Osteocyte (in vitro differentiated cells): ENCODE results near the gene ATP10B. TPM values are rescaled to one million over a fixed set of nuclear protein-coding genes. Genes with fewer than 3 reads are reported as not detected.

Experiments used
- DNase-seq: peaks from one replicate; pipeline ENCODE4 v3.0.0; 2021; ENCODE audit warnings: mixed read lengths; ENCODE audit not compliant: unreplicated experiment; ENCODE audit errors: extremely low spot score
- H3K27ac Mint-ChIP-seq: one replicate; pipeline ENCODE4 v1.8.0; 2021; ENCODE audit warnings: mild to moderate bottlenecking, mixed read lengths; ENCODE audit not compliant: unreplicated experiment
- H3K27me3 Mint-ChIP-seq: one replicate; pipeline ENCODE4 v1.8.0; 2021; ENCODE audit warnings: mixed read lengths; ENCODE audit not compliant: unreplicated experiment
- H3K36me3 Mint-ChIP-seq: one replicate; pipeline ENCODE4 v1.8.0; 2021; ENCODE audit warnings: mixed read lengths; ENCODE audit not compliant: unreplicated experiment
- H3K4me1 Mint-ChIP-seq: one replicate; pipeline ENCODE4 v1.8.0; 2021; ENCODE audit warnings: mixed read lengths; ENCODE audit not compliant: unreplicated experiment
- H3K4me3 Mint-ChIP-seq: one replicate; pipeline ENCODE4 v1.8.0; 2021; ENCODE audit warnings: mild to moderate bottlenecking, moderate library complexity, mixed read lengths; ENCODE audit not compliant: unreplicated experiment
- H3K9me3 Mint-ChIP-seq: one replicate; pipeline ENCODE4 v1.8.0; 2021; ENCODE audit warnings: mixed read lengths; ENCODE audit not compliant: unreplicated experiment
- total RNA-seq: library from RNA; stranded (reverse); gene quantifications from 2 replicates; pipeline ENCODE4 v1.2.1, GENCODE V29; 2021
- TF ChIP-seq, protein P1 (sequence below): fragments of 200-600 bp; sonication (generic); IDR thresholded peaks from 2 replicates; pipeline ENCODE4 v1.5.0; 2021; ENCODE audit warnings: antibody characterized with exemption, mild to moderate bottlenecking, moderate library complexity

ATP10B gene
- total RNA-seq, 1 donor from 2014 or later: not detected

DNA sequence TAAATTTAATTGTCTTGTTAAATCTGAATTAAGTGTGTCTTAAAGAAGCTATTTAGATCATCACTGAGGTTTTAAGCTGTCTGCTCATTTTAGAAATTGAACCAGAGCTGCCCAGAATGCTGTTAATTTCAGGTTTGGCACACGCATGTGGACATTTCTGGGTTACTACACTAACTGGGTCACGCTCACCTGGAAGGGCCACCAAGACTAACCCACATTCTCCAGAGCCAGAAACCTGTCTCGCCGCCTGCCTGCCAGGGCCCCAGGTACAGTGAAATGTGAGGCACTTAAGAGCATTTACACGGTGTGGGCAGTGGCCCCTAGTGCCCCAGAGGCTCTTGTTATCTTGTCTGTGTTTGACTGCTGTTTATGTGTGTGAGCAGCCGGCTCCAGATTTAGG is 46.6 kb downstream of the ATP10B start:
- DNase-seq: no peak
- Mint-ChIP-seq H3K27ac (no peak overlapping the region), H3K4me1 (no peaks in the 10 kb centered on the region), H3K27me3 (no peaks in the 10 kb centered on the region), H3K9me3 (no peaks in the 10 kb centered on the region), H3K36me3 (no peaks in the 10 kb centered on the region), H3K4me3 (no peak overlapping the region)
- TF ChIP-seq, protein P1, sequence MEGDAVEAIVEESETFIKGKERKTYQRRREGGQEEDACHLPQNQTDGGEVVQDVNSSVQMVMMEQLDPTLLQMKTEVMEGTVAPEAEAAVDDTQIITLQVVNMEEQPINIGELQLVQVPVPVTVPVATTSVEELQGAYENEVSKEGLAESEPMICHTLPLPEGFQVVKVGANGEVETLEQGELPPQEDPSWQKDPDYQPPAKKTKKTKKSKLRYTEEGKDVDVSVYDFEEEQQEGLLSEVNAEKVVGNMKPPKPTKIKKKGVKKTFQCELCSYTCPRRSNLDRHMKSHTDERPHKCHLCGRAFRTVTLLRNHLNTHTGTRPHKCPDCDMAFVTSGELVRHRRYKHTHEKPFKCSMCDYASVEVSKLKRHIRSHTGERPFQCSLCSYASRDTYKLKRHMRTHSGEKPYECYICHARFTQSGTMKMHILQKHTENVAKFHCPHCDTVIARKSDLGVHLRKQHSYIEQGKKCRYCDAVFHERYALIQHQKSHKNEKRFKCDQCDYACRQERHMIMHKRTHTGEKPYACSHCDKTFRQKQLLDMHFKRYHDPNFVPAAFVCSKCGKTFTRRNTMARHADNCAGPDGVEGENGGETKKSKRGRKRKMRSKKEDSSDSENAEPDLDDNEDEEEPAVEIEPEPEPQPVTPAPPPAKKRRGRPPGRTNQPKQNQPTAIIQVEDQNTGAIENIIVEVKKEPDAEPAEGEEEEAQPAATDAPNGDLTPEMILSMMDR: no peak

DNA sequence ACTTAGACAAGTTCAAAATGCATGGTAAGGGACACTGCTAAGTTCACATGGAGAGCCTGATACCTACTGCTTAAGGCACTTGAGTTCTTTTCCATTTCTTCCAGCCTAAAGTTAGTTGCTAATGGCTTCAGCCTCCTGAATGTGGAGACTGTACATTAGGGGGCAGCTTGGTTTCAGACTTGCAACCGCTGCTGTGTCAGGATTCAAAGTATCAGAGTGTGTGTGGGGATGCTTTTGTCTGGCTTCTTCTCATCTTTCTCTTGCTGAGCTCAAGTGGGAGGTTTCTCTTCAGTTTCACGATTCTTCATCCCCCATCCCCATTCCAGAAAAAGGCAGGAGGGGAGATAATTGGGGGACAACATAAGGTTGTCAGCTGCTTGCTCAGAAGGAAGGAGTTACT is 49.4 kb downstream of the ATP10B start:
- Mint-ChIP-seq H3K4me3 (no peak overlapping the region), H3K36me3 (no peaks in the 10 kb centered on the region), H3K9me3 (no peaks in the 10 kb centered on the region), H3K27me3 (no peaks in the 10 kb centered on the region), H3K4me1 (no peaks in the 10 kb centered on the region), H3K27ac (no peak overlapping the region)
- TF ChIP-seq, protein P1: no peak
- no peak for DNase-seq

DNA sequence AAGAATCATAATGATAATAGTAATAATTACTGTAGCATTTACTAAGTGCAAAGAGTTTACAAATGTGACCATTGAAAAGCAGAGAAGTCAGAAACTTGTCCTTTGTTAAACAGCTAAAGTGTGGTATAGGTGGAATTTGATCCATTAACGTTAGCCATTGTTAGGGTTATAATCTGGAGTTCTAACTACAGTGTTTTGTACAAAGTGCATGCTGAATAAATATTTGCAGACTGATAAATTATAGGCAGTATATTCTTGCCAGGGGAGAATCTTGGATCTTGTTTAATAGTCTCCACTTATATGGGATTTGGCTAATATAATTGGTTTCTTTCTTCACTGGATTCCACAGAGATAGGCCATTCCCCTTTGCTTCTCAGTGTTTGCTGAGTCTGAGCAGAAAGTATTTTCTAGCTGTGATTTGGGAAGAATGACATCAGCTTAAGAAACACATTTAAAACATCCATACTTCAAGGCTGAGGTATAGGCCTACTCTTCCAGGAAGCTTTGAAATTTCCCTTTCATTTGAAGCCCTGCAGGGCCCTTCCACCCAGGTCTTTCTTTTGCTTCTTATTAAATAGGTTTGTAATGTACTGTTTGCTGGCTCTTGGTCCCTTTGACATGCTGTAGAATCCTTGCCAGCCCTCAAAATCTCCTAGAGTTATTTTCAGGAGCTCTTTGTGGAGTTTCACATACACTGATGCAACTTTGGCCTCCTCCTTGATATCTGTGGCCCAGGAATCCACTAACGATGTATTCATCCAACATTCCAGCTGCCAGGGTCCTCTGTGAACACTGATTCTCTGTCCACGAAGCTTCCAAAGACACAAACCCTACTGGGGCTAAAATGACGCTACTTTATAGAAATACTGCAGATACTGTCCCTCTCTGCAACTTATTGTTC is 51.4 kb downstream of the ATP10B start:
- Mint-ChIP-seq H3K27me3 (no peaks in the 10 kb centered on the region), H3K4me1 (no peaks in the 10 kb centered on the region), H3K9me3 (no peaks in the 10 kb centered on the region), H3K36me3 (no peaks in the 10 kb centered on the region), H3K4me3 (no peak overlapping the region), H3K27ac (no peak overlapping the region)
- TF ChIP-seq, protein P1: no peak
- no peak for DNase-seq

DNA sequence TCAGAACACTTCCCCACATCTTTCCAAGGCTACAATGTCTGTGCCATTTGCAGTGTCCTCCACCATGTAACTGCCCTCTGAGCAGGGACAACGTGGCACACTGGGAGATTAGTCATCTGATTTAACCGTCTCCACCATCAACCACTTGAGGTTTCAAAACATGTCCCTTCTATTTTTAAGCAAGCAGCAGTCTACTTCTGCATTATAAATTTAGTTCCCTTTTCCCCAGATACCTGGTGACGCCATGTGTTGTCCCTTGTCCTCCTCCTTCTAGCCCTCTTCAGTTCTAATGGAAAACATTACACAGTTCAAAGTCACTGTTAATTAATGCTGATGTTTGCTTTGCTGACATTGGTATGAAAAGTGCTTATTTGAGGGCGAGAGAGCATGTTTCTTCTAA is 52.8 kb downstream of the ATP10B start:
- Mint-ChIP-seq H3K4me1 (no peaks in the 10 kb centered on the region), H3K9me3 (no peaks in the 10 kb centered on the region), H3K4me3 (no peak overlapping the region), H3K27ac (no peak overlapping the region), H3K36me3 (no peaks in the 10 kb centered on the region), H3K27me3 (no peaks in the 10 kb centered on the region)
- TF ChIP-seq, protein P1: no peak
- no peak for DNase-seq

DNA sequence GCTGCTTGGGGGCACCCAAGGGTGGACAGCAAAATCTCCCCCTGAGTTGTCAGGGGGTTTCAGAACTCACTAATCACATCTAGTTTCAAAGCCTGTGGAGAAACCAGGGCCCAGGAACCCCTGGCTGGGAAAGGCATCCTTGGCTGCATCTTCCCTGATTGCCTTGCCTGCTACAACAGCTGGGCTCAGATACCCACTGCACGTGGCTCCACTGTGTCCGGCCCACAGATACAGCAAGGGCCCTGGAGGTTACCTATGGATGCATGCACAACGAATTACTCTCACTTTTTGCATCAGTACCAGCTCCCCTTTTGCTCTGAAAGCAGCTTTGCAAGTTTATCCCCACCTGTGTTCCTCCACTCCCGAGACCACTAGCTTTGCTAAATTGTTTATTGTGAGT is 55.0 kb downstream of the ATP10B start:
- Mint-ChIP-seq H3K4me3 (no peak overlapping the region), H3K9me3 (no peaks in the 10 kb centered on the region), H3K36me3 (no peaks in the 10 kb centered on the region), H3K27me3 (no peaks in the 10 kb centered on the region), H3K27ac (no peak overlapping the region), H3K4me1 (no peaks in the 10 kb centered on the region)
- DNase-seq: no peak
- TF ChIP-seq, protein P1: no peak
